Endodermal cell (in vitro differentiated cells): ENCODE data around the gene EPC2. TPM values are rescaled to one million over a fixed set of nuclear protein-coding genes. Genes with fewer than 3 reads are reported as not detected.

Experiments
- DNase-seq: peaks from one replicate; pipeline ENCODE4 v3.0.0-alpha.2; 2017
- H3K27ac ChIP-seq: 2 replicates; pipeline ENCODE4 v1.5.1; 2013; ENCODE audit warnings: mild to moderate bottlenecking, low read depth, low read length, moderate library complexity
- H3K27me3 ChIP-seq: 2 replicates; pipeline ENCODE4 v1.6.1; 2013; ENCODE audit warnings: mild to moderate bottlenecking, low read length, moderate library complexity; ENCODE audit not compliant: insufficient read depth, control insufficient read depth, poor library complexity, severe bottlenecking
- H3K36me3 ChIP-seq: 2 replicates; pipeline ENCODE4 v1.7.0; 2013; ENCODE audit warnings: mild to moderate bottlenecking, low read length, moderate library complexity; ENCODE audit not compliant: control insufficient read depth, insufficient read depth
- H3K4me1 ChIP-seq: one replicate; pipeline ENCODE4 v1.7.0; 2013; ENCODE audit warnings: low read length; ENCODE audit not compliant: control insufficient read depth, insufficient read depth
- H3K4me3 ChIP-seq: 2 replicates; pipeline ENCODE4 v1.5.1; 2013; ENCODE audit warnings: mild to moderate bottlenecking, low read length, moderate library complexity
- H3K9ac ChIP-seq: 2 replicates; pipeline ENCODE4 v1.6.1; 2013; ENCODE audit warnings: mild to moderate bottlenecking, low read length, moderate library complexity; ENCODE audit not compliant: poor library complexity, severe bottlenecking; ENCODE audit errors: extremely low read depth
- H3K9me3 ChIP-seq: 2 replicates; pipeline ENCODE4 v1.6.1; 2013; ENCODE audit warnings: mild to moderate bottlenecking, low read length, moderate library complexity; ENCODE audit not compliant: control insufficient read depth
- H3K27ac Mint-ChIP-seq: 2 replicates; pipeline ENCODE4 v1.8.0; 2020; ENCODE audit warnings: mixed read lengths
- H3K27me3 Mint-ChIP-seq: 2 replicates; pipeline ENCODE4 v1.8.0; 2021; ENCODE audit warnings: mild to moderate bottlenecking, mixed read lengths; ENCODE audit not compliant: insufficient read depth
- H3K36me3 Mint-ChIP-seq: 2 replicates; pipeline ENCODE4 v1.8.0; 2020; ENCODE audit warnings: low read depth, mixed read lengths
- H3K4me1 Mint-ChIP-seq: 2 replicates; pipeline ENCODE4 v1.8.0; 2020; ENCODE audit warnings: mixed read lengths
- H3K4me3 Mint-ChIP-seq: 2 replicates; pipeline ENCODE4 v1.8.0; 2020; ENCODE audit warnings: mild to moderate bottlenecking, moderate library complexity, mixed read lengths
- H3K9me3 Mint-ChIP-seq: 2 replicates; pipeline ENCODE4 v1.8.0; 2020; ENCODE audit warnings: mild to moderate bottlenecking, mixed read lengths
- WGBS, 2 experiments: methylation state at CpG; one replicate each; pipeline versions ENCODE4 v1.1.5 to v1.1.7; 2013; ENCODE audit warnings: missing lambda C conversion rate in 2 of 2, mixed read lengths in 1 of 2; ENCODE audit not compliant: insufficient coverage in 1 of 2, insufficient read length in 1 of 2; 5-methylcytosine and 5-hydroxymethylcytosine counted together
- total RNA-seq, 2 donors: library from RNA; stranded (reverse); fragmentation: NEBNext Ultra II Directional in 1 of 2; extraction: Animal tissue kit (Norgen Biotek cat#: 25700) in 1 of 2; gene quantifications; 2 replicates in 1 of 2; 3 replicates in 1 of 2; pipeline ENCODE4 v1.2.1, GENCODE V29; 2021
- TF ChIP-seq, protein P1 (sequence below): fragments of 200-600 bp; sonication (generic); conservative IDR thresholded peaks from 2 replicates; pipeline ENCODE4 v1.5.0; 2021; ENCODE audit warnings: antibody characterized with exemption, mild to moderate bottlenecking

EPC2 gene
- total RNA-seq, 2 donors from 2014 or later: 23.0 to 32.0 TPM

DNA sequence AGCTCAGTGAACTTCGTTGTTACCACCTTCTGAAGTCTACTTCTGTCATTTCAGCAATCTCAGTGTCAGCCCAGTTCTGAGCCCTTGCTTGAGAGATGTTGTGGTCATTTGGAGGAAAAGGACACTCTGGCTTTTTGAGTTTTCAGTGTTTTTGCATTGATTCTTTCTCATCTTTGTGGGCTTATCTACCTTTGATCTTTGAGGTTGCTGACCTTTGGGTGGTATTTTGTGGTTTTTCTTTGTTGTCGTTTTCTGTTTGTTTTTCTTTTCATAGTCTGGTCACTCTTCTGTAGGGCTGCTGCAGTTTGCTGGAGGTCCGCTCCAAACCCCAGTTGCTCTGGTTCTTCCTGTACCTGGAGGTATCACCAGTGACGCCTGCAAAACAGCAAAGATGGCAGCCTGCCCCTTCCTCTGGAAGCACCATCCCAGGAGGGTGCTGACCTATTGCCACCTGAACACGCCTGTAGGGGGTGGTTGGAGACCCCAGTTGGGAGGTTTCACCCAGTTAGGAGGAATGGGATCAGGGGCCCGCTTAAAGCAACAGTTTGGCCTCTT lies 74.7 kb downstream of the EPC2 start:
- Histone ChIP-seq H3K27ac (no peak overlapping the region), H3K36me3 (no peaks in the 10 kb centered on the region), H3K27me3 (no peaks in the 10 kb centered on the region), H3K4me3 (no peak overlapping the region), H3K4me1 (peaks cover 3% of the 10 kb centered on the region), H3K9ac (no peak overlapping the region), H3K9me3 (peaks cover 4% of the 10 kb centered on the region)
- Mint-ChIP-seq H3K27me3 (no peaks in the 10 kb centered on the region), H3K4me1 (peaks cover 3% of the 10 kb centered on the region), H3K4me3 (no peak overlapping the region), H3K9me3 (no peaks in the 10 kb centered on the region), H3K27ac (no peak overlapping the region), H3K36me3 (peaks cover 5% of the 10 kb centered on the region)
- DNase-seq: no peak
- 93 to 96% methylated on average over 3 to 6 of the region's 6 CpGs for WGBS, 2 experiments
- TF ChIP-seq, protein P1, sequence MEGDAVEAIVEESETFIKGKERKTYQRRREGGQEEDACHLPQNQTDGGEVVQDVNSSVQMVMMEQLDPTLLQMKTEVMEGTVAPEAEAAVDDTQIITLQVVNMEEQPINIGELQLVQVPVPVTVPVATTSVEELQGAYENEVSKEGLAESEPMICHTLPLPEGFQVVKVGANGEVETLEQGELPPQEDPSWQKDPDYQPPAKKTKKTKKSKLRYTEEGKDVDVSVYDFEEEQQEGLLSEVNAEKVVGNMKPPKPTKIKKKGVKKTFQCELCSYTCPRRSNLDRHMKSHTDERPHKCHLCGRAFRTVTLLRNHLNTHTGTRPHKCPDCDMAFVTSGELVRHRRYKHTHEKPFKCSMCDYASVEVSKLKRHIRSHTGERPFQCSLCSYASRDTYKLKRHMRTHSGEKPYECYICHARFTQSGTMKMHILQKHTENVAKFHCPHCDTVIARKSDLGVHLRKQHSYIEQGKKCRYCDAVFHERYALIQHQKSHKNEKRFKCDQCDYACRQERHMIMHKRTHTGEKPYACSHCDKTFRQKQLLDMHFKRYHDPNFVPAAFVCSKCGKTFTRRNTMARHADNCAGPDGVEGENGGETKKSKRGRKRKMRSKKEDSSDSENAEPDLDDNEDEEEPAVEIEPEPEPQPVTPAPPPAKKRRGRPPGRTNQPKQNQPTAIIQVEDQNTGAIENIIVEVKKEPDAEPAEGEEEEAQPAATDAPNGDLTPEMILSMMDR: no peak

DNA sequence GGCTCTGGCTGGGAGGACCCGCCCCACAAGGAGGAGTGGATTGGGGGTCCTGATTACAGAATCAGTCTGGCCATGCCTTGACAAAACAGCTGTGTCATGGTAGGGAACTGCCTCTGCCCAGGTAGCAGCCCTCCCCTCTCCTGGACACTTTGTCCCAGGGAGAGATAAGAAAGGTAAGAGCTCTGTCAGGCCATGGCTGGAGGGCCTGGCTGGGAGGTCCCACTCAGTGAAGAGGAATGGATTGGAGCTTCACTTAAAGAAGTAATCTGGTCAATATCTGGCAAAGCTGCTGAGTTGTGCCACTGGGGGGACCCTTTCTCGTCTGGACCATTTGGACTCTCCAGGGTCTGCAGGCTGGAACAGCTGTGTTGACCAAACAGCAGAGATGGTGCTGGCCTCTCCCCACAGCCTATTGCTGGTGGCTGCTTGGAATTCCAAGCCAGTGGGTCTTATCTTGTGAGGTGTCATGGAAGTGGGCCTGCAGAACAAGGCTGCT lies 75.4 kb downstream of the EPC2 start:
- peaks cover 3% of the 10 kb centered on the region for H3K4me1 ChIP-seq
- H3K36me3 ChIP-seq: no peaks in the 10 kb centered on the region
- DNase-seq: peak; percentile 53
- WGBS, 2 experiments: 62% methylated on average over 2 of the region's 2 CpGs; no CpG with 5 or more reads in 1 of the 2 experiments
- no peak overlapping the region for H3K4me3 ChIP-seq
- Mint-ChIP-seq H3K9me3 (no peaks in the 10 kb centered on the region), H3K4me1 (peaks cover 3% of the 10 kb centered on the region), H3K27ac (no peak overlapping the region), H3K4me3 (no peak overlapping the region), H3K27me3 (no peaks in the 10 kb centered on the region), H3K36me3 (peaks cover 2% of the 10 kb centered on the region)
- no peak overlapping the region for H3K9ac ChIP-seq
- no peak overlapping the region for H3K27ac ChIP-seq
- TF ChIP-seq, protein P1: no peak
- peaks cover 4% of the 10 kb centered on the region for H3K9me3 ChIP-seq
- no peaks in the 10 kb centered on the region for H3K27me3 ChIP-seq

DNA sequence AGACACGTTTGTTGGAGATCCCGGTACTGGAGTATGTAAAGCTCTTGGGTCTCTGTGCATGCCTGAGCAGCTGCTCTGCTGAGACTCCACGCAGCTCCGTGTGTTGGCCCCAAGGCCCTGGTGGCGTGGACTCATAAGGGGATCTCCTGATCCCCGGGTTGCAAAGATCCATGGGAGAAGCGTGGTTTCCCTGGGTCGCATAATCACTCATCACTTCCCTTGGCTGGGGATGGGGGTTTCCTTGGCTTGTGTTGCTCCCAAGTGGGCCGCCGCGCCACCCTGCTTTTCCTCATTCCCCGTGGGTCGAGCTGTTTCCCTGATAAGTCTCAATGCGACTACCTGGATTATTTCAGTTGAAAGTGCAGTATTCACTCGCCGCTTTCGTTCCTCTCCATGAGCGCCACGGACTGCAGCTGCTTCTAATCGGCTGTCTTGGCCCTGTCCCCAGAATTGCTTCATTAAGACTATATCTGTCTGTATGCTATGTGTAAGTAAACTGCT lies 76.0 kb downstream of the EPC2 start:
- Histone ChIP-seq H3K27me3 (no peaks in the 10 kb centered on the region), H3K4me3 (no peak overlapping the region), H3K9me3 (peaks cover 4% of the 10 kb centered on the region), H3K27ac (no peak overlapping the region), H3K36me3 (no peaks in the 10 kb centered on the region), H3K4me1 (peaks cover 3% of the 10 kb centered on the region), H3K9ac (no peak overlapping the region)
- DNase-seq: no peak
- Mint-ChIP-seq H3K9me3 (no peaks in the 10 kb centered on the region), H3K27ac (no peak overlapping the region), H3K27me3 (no peaks in the 10 kb centered on the region), H3K36me3 (peaks cover 2% of the 10 kb centered on the region), H3K4me1 (peaks cover 3% of the 10 kb centered on the region), H3K4me3 (no peak overlapping the region)
- WGBS, 2 experiments: 92 to 96% methylated on average over 7 to 20 of the region's 20 CpGs
- TF ChIP-seq, protein P1: no peak
